ENCODE measurements around the gene NOS3.

NOS3 gene

GRCh38 chr7:150981644-150982043 lies 9.2 kb upstream of the NOS3 start:
- DNase-seq = no peak

DNA sequence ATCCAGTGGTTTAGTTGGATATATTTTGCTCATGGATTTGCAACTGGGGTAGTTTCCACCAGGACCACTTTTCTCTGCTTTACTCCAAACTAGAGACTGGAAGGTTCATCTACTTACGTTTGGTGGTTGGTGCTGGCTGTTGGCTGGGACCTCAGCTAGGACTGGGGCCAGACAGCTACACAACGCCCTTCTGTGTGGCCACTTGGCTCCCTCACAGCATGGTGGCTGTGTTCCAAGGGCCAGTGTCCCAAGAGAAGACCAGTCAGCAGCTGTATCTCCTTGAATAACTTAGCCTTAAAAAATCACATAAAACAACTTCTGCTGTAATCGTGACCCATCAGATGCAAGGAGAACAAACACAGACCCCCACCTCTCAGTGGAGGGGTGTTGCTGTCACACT lies 8.5 kb upstream of the NOS3 start:
- no peak for DNase-seq

DNA sequence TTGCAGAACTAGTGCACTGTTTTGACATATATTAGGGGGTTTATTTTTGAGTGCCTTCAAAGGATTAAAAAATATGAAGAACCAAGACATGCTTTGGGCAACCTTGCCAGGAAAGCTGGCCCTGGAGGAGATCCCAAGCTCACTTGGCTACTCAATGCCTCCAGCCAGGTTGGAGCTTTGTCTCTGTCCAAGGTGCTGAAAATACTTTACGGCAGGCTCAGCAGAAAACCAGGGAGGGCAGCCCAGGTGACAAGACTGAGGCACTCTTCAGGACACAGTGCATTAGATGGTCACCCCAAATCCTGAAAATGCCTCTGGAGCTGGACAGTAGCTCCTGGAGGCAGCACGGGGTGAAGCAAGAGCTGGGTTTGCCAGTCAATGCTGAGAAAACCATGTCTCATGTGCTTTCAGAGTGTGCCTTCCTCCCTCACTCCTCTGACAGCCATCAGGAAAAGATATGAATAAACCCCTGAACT lies 6.9 kb upstream of the NOS3 start:
- no peak for DNase-seq

DNA sequence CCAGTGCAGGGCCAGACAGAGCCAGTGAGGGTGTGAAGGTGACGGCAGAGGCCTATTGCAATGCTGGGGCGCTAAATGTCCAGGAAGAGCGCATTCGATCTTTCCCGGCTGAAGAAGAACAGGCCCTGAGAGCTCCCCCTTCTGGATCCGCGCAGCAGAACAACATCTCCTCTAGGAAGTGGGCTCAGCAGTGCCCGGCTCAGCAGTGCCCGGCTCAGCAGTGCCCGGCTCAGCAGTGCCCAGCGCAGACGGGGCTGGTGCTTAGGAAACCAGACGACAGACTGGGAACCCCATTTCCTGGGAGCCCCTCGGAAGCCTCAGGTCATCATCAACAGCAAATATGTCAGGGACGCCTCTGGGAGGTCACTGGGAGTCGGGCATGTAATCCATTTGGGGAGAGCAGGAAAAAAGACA lies 4.7 kb upstream of the NOS3 start:
- DNase-seq = peak; percentile 36

- no peak for DNase-seq
Measured at GRCh38 chr7:150986556-150986955, 4.3 kb upstream of the NOS3 start.

DNA sequence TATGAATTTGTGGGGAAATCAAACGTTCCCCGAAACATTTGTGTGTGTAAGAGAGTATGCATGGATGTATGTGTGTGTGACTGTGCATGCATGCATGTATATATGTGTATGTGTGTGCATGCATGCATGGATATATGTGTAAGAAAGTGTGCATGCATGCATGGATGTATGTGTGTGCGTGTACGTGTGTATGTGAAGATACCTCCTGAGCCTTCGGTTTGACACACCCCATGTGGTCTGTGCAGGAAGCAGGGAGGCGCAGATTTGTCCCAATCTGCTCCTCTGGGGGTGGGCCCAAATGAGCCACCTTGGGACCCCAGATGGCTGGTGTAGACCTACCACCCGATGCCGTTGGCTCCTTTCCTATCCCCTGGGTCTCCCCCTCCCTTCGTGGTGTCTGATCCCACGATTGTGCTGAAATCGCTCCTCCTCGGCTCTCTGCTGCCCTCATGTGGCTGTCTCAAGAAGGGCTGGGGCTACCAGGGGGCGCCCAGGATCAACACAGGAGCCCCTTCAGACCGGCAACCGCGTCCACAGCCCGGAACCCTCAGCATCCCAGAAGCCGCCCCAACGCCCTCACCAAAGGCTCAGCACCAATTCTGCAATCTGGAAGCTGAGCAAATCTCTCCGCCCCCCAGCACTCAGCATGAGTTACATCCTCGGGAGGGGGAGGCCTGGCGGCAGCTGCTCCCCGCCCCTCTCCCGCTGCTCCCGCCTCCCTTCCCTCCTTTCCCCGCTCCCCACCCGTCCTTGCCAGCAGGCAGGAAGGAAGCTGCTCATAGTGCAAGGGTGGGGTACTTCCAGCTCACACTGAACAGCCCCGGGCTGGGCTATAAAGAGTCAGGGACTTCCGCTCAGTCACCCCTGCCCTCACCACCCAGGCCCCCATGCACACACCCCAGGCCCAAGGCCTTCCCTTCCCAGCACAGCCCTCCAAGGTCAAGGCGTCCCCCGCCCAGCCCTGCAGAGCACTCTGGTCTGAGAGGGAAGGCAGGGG lies 2.3 kb upstream of the NOS3 start:
- peak; percentile 28 for DNase-seq

DNA sequence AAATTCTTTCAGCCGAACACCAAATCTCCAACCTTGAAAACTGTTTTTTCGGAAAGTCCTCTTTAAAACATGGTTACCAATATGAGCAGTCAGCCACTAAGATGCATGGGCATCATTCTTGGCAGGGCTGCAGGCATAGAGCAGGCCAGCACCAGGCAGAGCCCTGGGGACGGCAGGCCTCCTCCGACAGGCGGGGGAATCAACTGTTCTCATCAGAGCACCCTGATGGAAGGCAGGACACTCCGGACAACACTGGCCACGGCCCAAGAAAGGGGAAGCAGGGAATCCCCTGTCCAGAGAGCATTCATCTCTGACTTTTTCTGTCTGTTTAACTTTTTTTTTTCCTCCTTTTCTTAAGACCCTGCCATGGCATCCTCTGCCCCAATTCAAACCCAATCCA lies 1.4 kb upstream of the NOS3 start:
- no peak for DNase-seq

DNA sequence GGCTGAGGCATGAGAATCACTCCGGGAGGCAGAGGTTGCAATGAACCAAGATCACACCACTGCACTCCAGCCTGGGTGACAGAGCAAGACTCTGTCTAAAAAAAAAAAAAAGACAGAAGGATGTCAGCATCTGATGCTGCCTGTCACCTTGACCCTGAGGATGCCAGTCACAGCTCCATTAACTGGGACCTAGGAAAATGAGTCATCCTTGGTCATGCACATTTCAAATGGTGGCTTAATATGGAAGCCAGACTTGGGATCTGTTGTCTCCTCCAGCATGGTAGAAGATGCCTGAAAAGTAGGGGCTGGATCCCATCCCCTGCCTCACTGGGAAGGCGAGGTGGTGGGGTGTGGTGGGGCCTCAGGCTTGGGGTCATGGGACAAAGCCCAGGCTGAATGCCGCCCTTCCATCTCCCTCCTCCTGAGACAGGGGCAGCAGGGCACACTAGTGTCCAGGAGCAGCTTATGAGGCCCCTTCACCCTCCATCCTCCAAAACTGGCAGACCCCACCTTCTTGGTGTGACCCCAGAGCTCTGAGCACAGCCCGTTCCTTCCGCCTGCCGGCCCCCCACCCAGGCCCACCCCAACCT lies 1.3 kb downstream of the NOS3 start:
- DNase-seq = no peak

DNA sequence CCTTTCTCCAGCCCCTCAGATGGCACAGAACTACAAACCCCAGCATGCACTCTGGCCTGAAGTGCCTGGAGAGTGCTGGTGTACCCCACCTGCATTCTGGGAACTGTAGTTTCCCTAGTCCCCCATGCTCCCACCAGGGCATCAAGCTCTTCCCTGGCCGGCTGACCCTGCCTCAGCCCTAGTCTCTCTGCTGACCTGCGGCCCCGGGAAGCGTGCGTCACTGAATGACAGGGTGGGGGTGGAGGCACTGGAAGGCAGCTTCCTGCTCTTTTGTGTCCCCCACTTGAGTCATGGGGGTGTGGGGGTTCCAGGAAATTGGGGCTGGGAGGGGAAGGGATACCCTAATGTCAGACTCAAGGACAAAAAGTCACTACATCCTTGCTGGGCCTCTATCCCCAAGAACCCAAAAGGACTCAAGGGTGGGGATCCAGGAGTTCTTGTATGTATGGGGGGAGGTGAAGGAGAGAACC lies 2.1 kb downstream of the NOS3 start:
- DNase-seq = peak; percentile 13

GRCh38 chr7:150993511-150993910 lies 2.7 kb downstream of the NOS3 start:
- no peak for DNase-seq

DNA sequence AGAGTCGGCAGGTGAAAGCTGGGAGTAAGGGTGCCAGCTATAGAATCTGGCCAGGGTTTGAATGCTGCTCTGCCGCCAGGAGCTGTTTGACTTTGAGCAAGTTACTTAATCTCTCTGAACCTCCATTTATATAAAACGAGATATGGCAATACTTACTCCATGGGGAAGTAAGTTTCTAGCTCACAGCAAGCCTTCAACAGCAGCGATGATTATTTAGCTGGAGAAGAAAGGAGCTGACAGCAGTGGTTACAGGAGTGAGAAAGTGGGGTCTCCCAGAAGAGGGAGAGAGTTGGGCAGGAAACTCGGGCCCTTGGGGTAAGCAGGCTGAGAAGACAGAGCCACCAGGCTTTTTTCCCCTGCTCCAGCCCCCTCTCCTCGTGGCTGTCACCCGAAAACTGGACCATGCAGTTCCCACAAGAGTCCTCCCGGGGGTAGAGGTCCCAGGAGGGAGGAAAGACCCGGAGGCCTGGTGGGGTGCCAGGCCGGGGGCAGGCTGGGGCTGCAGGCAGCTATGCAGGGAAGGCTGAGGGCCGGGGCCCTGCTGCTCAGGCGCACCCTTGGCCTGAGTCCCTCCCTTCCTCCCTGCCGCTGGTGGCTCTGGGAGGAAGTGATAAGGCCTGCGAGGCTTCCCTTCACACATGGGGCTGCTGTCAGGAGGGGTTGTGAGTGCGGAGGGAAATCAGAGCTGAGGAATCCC lies 3.5 kb downstream of the NOS3 start:
- DNase-seq = no peak

- DNase-seq = no peak
Measured at GRCh38 chr7:150994838-150995510, 4.2 kb downstream of the NOS3 start.

DNA sequence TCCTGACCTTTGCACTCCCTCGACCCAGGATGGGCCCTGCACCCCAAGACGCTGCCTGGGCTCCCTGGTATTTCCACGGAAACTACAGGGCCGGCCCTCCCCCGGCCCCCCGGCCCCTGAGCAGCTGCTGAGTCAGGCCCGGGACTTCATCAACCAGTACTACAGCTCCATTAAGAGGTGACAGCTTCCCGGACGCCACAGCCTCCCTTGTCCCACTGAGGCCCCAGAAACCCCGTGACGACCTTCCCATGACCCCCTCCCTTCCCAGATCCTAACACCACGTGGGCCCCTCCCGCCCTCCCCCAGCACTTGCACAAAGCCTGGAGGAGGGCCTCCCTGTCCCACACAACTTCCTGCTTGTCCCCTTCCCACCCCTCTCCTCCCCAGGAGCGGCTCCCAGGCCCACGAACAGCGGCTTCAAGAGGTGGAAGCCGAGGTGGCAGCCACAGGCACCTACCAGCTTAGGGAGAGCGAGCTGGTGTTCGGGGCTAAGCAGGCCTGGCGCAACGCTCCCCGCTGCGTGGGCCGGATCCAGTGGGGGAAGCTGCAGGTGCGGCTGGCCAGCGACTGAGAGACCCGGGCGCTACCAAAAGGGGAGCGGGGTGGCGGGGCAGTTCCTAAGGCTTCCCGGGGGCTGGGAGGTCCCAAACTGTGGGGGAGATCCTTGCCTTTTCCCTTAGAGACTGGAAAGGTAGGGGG lies 5.7 kb downstream of the NOS3 start:
- DNase-seq = no peak

DNA sequence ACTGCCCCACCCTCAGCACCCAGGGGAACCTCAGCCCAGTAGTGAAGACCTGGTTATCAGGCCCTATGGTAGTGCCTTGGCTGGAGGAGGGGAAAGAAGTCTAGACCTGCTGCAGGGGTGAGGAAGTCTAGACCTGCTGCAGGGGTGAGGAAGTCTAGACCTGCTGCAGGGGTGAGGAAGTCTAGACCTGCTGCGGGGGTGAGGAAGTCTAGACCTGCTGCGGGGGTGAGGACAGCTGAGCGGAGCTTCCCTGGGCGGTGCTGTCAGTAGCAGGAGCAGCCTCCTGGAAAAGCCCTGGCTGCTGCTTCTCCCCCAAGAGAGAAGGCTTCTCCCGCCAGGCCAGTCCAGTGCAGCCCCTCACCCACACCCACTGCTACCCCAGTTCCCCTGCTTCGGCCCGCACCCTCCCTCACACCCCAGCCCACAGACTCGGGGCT lies 6.3 kb downstream of the NOS3 start:
- no peak for DNase-seq

- no peak for DNase-seq
Measured at GRCh38 chr7:150997817-150998216, 7.0 kb downstream of the NOS3 start.

- DNase-seq = no peak
Measured at GRCh38 chr7:150998341-150998740, 7.5 kb downstream of the NOS3 start.

GRCh38 chr7:150999001-150999400 lies 8.2 kb downstream of the NOS3 start:
- no peak for DNase-seq

DNA sequence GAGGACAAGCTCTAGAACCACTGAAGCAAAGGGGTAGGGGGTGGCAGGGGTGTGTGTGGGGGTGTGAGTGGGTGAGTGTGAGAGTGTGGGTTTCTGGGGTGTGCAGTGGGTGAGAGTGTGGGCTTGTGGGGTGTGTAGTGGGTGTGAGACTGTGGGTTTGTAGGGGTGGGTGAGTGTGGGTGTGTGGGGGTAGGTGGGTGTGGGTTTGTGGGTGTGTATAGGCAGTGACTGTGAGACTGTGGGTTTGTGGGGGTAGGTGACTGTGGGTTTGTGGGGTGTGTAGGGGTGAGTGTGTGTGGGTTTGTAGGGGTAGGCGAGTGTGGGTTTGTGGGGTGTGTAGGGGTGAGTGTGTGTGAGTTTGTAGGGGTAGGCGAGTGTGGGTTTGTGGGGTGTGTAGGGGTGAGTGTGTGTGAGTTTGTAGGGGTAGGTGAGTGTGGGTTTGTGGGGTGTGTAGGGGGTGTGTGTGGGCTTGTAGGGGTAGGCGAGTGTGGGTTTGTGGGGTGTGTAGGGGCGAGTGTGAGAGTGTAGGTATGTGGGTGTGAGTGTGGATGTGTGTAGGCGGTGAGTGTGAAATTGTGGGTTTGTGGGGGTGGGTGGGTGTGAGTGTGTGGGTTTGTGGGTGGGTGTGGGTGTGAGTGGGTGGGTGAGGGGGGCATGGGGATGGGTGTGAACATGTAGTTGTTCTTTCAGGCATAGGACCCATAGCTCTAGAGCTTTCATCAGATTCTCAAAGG lies 8.8 kb downstream of the NOS3 start:
- DNase-seq = no peak

GRCh38 chr7:151000897-151001495 lies 10.2 kb downstream of the NOS3 start:
- no peak for DNase-seq

GRCh38 chr7:151001546-151001945 lies 10.7 kb downstream of the NOS3 start:
- DNase-seq = no peak

DNA sequence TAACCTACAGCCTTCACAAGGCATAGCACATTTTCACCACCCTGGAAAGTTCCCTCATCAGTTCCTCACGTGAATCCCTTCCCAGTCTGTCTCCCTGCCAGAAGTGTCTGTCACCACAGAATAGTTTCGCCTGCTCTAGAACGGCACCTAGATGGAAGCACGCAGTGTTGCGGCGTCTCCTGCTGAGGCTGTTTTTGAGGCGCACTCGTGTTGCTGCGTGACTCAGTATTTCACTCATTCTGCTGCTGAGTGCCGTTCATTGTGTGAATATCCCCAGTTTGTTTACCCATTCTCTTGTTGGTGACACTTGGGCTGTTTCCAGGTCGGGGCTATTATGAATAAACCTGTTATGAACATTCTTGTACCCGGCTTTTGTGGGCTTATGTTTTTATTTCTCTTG lies 12.8 kb downstream of the NOS3 start:
- DNase-seq = peak; percentile 43

Measured in SHP77 treated with DMSO at 0.1 percent for 48 hours (cell line).